Activated T-cell treated with anti-CD3 and anti-CD28 coated beads for 48 hours (primary cell): ENCODE results near the gene ARHGDIG.

Source experiments
- DNase-seq: peaks from one replicate; pipeline ENCODE4 v3.0.0-alpha.2; 2020; ENCODE audit warnings: low read depth

The ARHGDIG gene

GRCh38 chr16:280991-281659 is 734 bp downstream of the ARHGDIG start:
- no peak for DNase-seq

GRCh38 chr16:281660-282255 is 1.4 kb downstream of the ARHGDIG start:
- DNase-seq = no peak

- no peak for DNase-seq
Measured at GRCh38 chr16:282491-282890, 2.1 kb downstream of the ARHGDIG start.

GRCh38 chr16:283033-283805 is 2.8 kb downstream of the ARHGDIG start, which contains the start of gene PDIA2:
TSS of gene PDIA2 (plus strand) at chr16:283164. CDS start at chr16:283170, 6 bp downstream.
- DNase-seq = no peak

GRCh38 chr16:284204-285120 is 4.1 kb downstream of the ARHGDIG start:
- no peak for DNase-seq

- no peak for DNase-seq
Measured at GRCh38 chr16:285146-286055, 5.0 kb downstream of the ARHGDIG start.

- DNase-seq = no peak
Measured at GRCh38 chr16:286491-287297, 6.3 kb downstream of the ARHGDIG start.

GRCh38 chr16:287298-287811 is 7.0 kb downstream of the ARHGDIG start:
- no peak for DNase-seq

GRCh38 chr16:287981-288920 is 7.9 kb downstream of the ARHGDIG start:
- DNase-seq = no peak

GRCh38 chr16:289395-289997 is 9.1 kb downstream of the ARHGDIG start:
- DNase-seq = no peak

- DNase-seq = no peak
Measured at GRCh38 chr16:290015-290680, 9.8 kb downstream of the ARHGDIG start.

GRCh38 chr16:290681-291405 is 10.5 kb downstream of the ARHGDIG start:
- no peak for DNase-seq

- DNase-seq = no peak
Measured at GRCh38 chr16:291539-291938, 11.1 kb downstream of the ARHGDIG start.

- no peak for DNase-seq
Measured at GRCh38 chr16:293043-293775, 12.8 kb downstream of the ARHGDIG start.

GRCh38 chr16:296276-296675 is 15.9 kb downstream of the ARHGDIG start:
- DNase-seq = no peak

GRCh38 chr16:296806-297510 is 16.6 kb downstream of the ARHGDIG start:
- DNase-seq = no peak
